Measurements from ENCODE around the gene SERTAD2.

DNA sequence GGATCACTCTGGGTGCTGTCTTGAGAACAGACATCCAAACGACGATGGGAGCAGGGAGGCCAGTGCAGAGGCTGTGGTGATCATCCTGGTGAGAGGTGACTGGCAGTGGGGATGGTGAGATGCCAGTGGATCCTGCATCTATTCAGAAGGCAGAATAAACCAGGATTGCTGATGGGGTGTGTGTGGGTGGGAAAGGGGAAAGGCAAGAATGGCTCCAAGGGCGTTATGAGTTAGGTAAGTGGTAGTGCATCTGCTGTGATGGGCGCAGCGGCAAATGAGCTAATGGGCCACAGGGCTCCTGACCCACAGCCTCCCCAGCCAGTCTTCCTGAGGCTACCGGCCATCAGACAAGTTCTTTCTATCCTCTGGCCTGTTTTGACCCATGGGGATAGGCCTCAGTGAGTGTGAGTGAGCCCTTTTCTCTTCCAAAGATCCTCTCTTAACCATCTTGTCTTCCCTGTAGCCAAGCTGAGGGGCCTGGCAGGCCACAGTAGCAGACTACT lies 29.6 kb downstream of the SERTAD2 start:
- TF ChIP-seq CTCF (IDR thresholded peaks at IDR 0.05) (no peak), EZH2phosphoT487 (IDR thresholded peaks at IDR 0.05) (no peak), EZH2 (IDR thresholded peaks at IDR 0.05) (no peak)

Data from neural progenitor cell (in vitro differentiated cells).